Uterus (tissue), 4 donors: ENCODE measurements around the gene ZNF783. TPM values are rescaled to one million over a fixed set of nuclear protein-coding genes. Genes with fewer than 3 reads are reported as not detected.

ENCODE experiments used
- DNase-seq, 2 donors: peaks; one replicate each; pipeline ENCODE4 v3.0.0-alpha.2; 2019 to 2020
- H3K27ac ChIP-seq, 2 donors: fragments of 200-600 bp; sonication (generic); 1 replicate in 1 of 2; 2 replicates in 1 of 2; pipeline ENCODE4 v1.5.1; 2016 to 2018
- H3K27me3 ChIP-seq, 2 donors: fragments of 200-600 bp; sonication (generic); one replicate each; pipeline ENCODE4 v1.5.1; 2018 to 2019; ENCODE audit warnings: control low read depth in 1 of 2
- H3K36me3 ChIP-seq, 2 donors: fragments of 200-600 bp; sonication (generic); one replicate each; pipeline ENCODE4 v1.5.1; 2019; ENCODE audit warnings: control low read depth in 1 of 2
- H3K4me1 ChIP-seq, 2 donors: fragments of 200-600 bp; sonication (generic); one replicate each; pipeline ENCODE4 v1.5.1; 2018 to 2019; ENCODE audit warnings: control low read depth in 1 of 2
- H3K4me3 ChIP-seq, 2 donors: fragments of 200-600 bp; sonication (generic); 1 replicate in 1 of 2; 2 replicates in 1 of 2; pipeline ENCODE4 v1.5.1; 2018 to 2019; ENCODE audit warnings: mild to moderate bottlenecking in 1 of 2
- H3K9me3 ChIP-seq, 2 donors: fragments of 200-600 bp; sonication (generic); one replicate each; pipeline ENCODE4 v1.5.1; 2019; ENCODE audit warnings: control low read depth in 1 of 2
- CTCF ChIP-seq, 4 experiments: fragments of 200-600 bp in 2 of 4; fragments of 450-650 bp in 2 of 4; sonication (generic) in 2 of 4; IDR thresholded peaks; one replicate each; pipeline ENCODE4 v1.5.1; 2016 to 2019; ENCODE audit warnings: antibody characterized with exemption in 4 of 4, mild to moderate bottlenecking in 2 of 4, moderate library complexity in 1 of 4
- POLR2A ChIP-seq, 2 donors: fragments of 450-650 bp; IDR thresholded peaks; one replicate each; pipeline ENCODE4 v1.6.1; 2016; ENCODE audit warnings: antibody characterized with exemption in 2 of 2, mild to moderate bottlenecking in 1 of 2, moderate library complexity in 1 of 2
- intact Hi-C: fragments of 100-400 bp; cut with DNase I; formaldehyde crosslinking; loops from one replicate; pipeline ENCODE4 v1.15.1; 2023; ENCODE audit warnings: low total_unique reads
- total RNA-seq, 4 donors: library from RNA; depleted of rRNA in 3 of 4; stranded (reverse); fragments of >200 nt in 3 of 4; gene quantifications; one replicate each; pipeline versions ENCODE4 v1.1.0 to v1.2.4, GENCODE V29; 2014 to 2023
- donor health status: DM: yes; HTN: yes; CAD: no.

The ZNF783 gene
- total RNA-seq, 4 donors from 2014 or later, result 2.6 to 26.7 (median 19.3) TPM

DNA sequence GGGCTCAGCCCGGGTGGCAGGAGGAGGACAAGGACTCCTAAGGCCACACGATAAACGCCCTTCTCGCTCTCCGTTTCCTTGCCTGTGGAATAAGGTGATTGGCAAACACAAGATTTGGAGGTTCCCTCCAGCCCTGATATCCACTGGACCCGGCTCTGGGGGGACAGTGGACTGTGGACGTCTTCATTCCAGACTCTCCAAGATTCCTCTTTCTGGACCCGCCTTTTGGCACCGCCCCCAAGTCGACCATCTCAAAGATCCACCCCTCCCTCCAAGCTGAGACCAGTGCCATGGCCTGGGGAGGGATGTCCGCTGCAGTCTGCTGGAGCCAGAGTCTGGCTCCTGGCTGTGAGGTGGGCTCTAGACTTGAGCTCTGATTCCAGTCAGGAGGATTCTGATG, 23.6 kb downstream of the ZNF783 start:
- H3K9me3 ChIP-seq, result no peaks in the 10 kb centered on the region
- peak overlapping the region in 1 of 2 donors; percentile 46 for H3K27ac ChIP-seq
- H3K4me3 ChIP-seq, result peak overlapping the region; percentile 36 to 50
- intact Hi-C loops, result no loop called here
- no peaks in the 10 kb centered on the region for H3K27me3 ChIP-seq
- no peaks in the 10 kb centered on the region for H3K4me1 ChIP-seq
- TF ChIP-seq POLR2A (IDR thresholded peaks at IDR 0.05) (no peak), CTCF (IDR thresholded peaks at IDR 0.05) (no peak)
- DNase-seq, result no peak
- H3K36me3 ChIP-seq, result no peaks in the 10 kb centered on the region

DNA sequence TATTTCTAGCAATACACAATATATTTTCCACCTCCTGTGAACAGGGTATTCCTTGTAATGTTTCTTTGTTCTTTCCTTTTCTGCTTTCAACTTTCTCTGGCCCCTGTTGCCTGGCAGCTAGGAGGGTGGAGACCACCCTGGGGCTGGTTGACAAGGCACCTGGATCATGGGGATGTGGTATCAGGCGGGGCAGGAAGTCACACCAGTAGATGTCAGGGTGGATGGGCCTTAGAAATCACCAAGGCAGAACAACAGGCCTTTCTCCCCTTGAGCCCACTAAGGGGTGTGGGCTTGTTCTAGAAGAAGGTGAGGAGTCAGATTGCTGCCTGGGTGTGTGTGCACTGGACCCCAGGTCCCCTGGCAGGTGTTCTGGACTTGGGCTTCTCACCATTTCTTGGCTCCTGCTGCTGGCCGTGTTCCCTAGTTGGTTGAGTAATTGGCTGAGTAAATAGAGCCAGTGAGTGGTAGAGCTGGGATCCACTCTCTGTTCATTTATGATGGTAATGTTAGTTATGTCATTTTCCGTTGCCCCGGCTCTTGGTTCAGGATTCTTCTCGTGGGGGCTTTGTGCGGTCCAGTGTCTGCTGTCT, 24.9 kb downstream of the ZNF783 start:
- intact Hi-C loops, result no loop called here
- TF ChIP-seq POLR2A (IDR thresholded peaks at IDR 0.05), result no peak
- TF ChIP-seq CTCF (IDR thresholded peaks at IDR 0.05), result no peak
- Histone ChIP-seq H3K36me3 (no peaks in the 10 kb centered on the region), H3K9me3 (no peaks in the 10 kb centered on the region), H3K27ac (no peak overlapping the region), H3K27me3 (no peaks in the 10 kb centered on the region), H3K4me1 (no peaks in the 10 kb centered on the region), H3K4me3 (no peak overlapping the region)
- DNase-seq, result no peak

DNA sequence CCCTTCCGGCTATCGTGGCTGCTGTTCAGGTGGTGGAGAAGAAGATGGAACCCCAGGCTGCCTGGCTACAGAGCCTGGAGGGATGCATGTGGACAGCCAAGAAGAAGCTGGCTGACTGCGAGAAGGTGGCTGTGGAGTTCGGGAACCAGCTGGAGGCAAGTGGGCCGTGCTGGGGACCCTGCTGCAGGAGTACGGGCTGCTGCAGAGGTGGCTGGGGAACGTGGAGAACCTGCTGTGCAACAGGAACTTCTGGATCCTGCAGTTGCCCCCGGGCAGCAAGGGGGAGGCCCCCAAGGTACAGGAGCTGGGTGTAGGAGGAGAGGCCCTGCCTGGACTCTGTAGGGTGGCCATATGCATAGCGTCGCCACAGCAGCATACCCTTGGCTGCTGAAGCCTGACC, 25.6 kb downstream of the ZNF783 start:
- no peaks in the 10 kb centered on the region for H3K27me3 ChIP-seq
- no peaks in the 10 kb centered on the region for H3K4me1 ChIP-seq
- H3K9me3 ChIP-seq, result no peaks in the 10 kb centered on the region
- DNase-seq, result no peak
- intact Hi-C loops, result no loop called here
- no peak for TF ChIP-seq POLR2A (IDR thresholded peaks at IDR 0.05)
- no peak for TF ChIP-seq CTCF (IDR thresholded peaks at IDR 0.05)
- no peak overlapping the region for H3K4me3 ChIP-seq
- no peaks in the 10 kb centered on the region for H3K36me3 ChIP-seq
- H3K27ac ChIP-seq, result no peak overlapping the region

- Histone ChIP-seq H3K9me3 (no peaks in the 10 kb centered on the region), H3K4me3 (no peak overlapping the region), H3K36me3 (no peaks in the 10 kb centered on the region), H3K27ac (no peak overlapping the region), H3K4me1 (no peaks in the 10 kb centered on the region), H3K27me3 (no peaks in the 10 kb centered on the region)
- no peak for DNase-seq
- intact Hi-C loops, result no loop called here
- no peak for TF ChIP-seq POLR2A (IDR thresholded peaks at IDR 0.05)
These were observed 27.3 kb downstream of the ZNF783 start for GRCh38 chr7:149289262-149289661.

GRCh38 chr7:149289856-149290255, 27.9 kb downstream of the ZNF783 start:
- H3K4me3 ChIP-seq, result no peak overlapping the region
- no peaks in the 10 kb centered on the region for H3K27me3 ChIP-seq
- TF ChIP-seq POLR2A (IDR thresholded peaks at IDR 0.05), result no peak
- TF ChIP-seq CTCF (IDR thresholded peaks at IDR 0.05), result no peak
- intact Hi-C loops, result no loop called here
- no peaks in the 10 kb centered on the region for H3K36me3 ChIP-seq
- DNase-seq, result no peak
- no peaks in the 10 kb centered on the region for H3K4me1 ChIP-seq
- H3K9me3 ChIP-seq, result no peaks in the 10 kb centered on the region
- no peak overlapping the region for H3K27ac ChIP-seq
